ENCODE data around the gene TOM1L1. TPM values are rescaled to one million over a fixed set of nuclear protein-coding genes. Genes with fewer than 3 reads are reported as not detected.

TOM1L1 gene
- total RNA-seq, 2 donors from 2014 or later = 1.4 to 3.2 TPM

GRCh38 chr17:54947396-54947795, 46.7 kb downstream of the TOM1L1 start:
- Mint-ChIP-seq H3K9me3 (no peaks in the 10 kb centered on the region), H3K4me1 (peaks cover 4% of the 10 kb centered on the region), H3K4me3 (no peak overlapping the region), H3K27ac (no peak overlapping the region), H3K27me3 (peaks cover 11% of the 10 kb centered on the region), H3K36me3 (ENCODE audit: low read depth) (no peaks in the 10 kb centered on the region)
- no peak for ATAC-seq (replicated peaks)

DNA sequence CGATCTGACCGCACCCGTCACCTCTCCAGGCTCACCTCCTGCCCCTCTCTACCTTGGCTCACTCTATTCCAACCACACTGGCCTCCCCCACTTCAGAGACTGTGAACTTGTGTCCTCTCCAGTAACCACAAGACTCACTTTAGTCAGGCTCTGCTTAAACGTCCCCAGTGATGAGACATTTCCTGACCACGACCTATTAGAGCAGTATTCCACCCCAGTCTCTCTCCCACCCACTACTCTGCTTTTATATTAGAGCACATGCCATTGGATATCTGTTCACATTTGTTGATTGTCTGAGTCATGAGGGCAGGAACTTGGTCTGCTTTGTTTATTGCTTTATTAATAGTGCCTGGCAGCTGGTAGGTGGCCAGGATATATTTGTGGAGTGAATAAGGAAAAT, 47.7 kb downstream of the TOM1L1 start:
- Mint-ChIP-seq H3K4me1 (peaks cover 4% of the 10 kb centered on the region), H3K4me3 (no peak overlapping the region), H3K27ac (peak overlapping the region; percentile 28), H3K9me3 (no peaks in the 10 kb centered on the region), H3K36me3 (ENCODE audit: low read depth) (no peaks in the 10 kb centered on the region), H3K27me3 (peaks cover 11% of the 10 kb centered on the region)
- ATAC-seq (replicated peaks) = peak; percentile 34

DNA sequence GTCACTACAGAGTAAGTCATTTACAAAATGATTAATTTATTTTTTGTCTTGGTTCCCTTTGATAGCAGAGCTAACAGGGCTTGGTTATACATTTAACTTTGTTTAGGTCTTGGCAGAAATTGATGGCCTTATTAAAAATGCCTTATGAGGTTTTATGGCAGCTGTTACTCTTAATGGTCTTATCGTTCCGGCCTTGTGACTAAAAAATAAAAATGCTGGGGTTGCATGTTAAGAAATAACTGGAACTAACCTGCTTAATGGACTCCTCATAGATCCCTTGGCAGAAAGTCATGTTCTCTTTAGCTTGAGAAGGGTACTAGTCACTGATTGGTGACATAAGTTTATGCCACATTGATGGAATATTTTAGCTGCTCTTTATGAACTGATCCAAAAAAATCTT, 49.5 kb downstream of the TOM1L1 start:
- Mint-ChIP-seq H3K9me3 (no peaks in the 10 kb centered on the region), H3K36me3 (ENCODE audit: low read depth) (no peaks in the 10 kb centered on the region), H3K27ac (no peak overlapping the region), H3K4me1 (peaks cover 4% of the 10 kb centered on the region), H3K4me3 (no peak overlapping the region), H3K27me3 (peaks cover 11% of the 10 kb centered on the region)
- no peak for ATAC-seq (replicated peaks)

GRCh38 chr17:54951286-54951685, 50.6 kb downstream of the TOM1L1 start:
- Mint-ChIP-seq H3K4me1 (peaks cover 4% of the 10 kb centered on the region), H3K9me3 (no peaks in the 10 kb centered on the region), H3K27me3 (peaks cover 11% of the 10 kb centered on the region), H3K27ac (no peak overlapping the region), H3K4me3 (no peak overlapping the region), H3K36me3 (ENCODE audit: low read depth) (no peaks in the 10 kb centered on the region)
- ATAC-seq (replicated peaks) = no peak

GRCh38 chr17:54956791-54957190, 56.1 kb downstream of the TOM1L1 start:
- Mint-ChIP-seq H3K4me3 (no peak overlapping the region), H3K27ac (no peak overlapping the region), H3K9me3 (no peaks in the 10 kb centered on the region), H3K4me1 (no peaks in the 10 kb centered on the region), H3K27me3 (no peaks in the 10 kb centered on the region), H3K36me3 (ENCODE audit: low read depth) (peaks cover 44% of the 10 kb centered on the region)
- ATAC-seq (replicated peaks) = no peak

DNA sequence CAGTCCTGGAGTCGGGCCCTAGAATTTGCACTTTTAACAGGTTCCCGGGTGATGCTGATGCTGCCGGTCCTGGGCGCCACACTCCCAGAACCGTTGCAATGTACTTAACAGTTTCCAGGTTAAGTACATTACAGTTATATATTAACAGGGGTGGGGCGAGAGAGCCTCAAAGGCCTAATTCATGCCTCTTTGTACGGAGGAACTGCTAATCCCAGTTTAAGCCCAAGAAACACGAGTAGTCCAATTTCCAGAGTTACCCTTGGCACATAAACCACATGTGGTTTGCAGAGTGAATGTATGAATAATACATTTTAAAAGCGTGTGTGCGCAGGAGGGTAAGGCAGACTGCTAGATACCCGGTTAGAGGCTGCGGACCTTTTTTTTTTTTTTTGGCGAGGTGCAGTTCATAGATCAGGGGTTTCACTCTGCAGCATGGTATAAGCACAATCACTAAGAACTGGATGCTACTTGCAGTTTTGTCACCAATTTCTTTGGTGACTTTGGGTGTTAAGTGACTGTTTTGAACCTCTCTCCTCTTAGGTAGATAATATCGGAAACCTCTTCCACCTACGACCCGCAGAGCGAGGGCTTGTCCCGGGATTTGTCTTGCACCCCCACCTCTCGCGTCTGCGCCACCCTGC, 67.1 kb downstream of the TOM1L1 start:
- peak; percentile 37 for ATAC-seq (replicated peaks)
- H3K27ac Mint-ChIP-seq = no peak overlapping the region
- H3K27me3 Mint-ChIP-seq = no peaks in the 10 kb centered on the region
- no peaks in the 10 kb centered on the region for H3K9me3 Mint-ChIP-seq
- peaks cover 34% of the 10 kb centered on the region for H3K36me3 Mint-ChIP-seq (ENCODE audit: low read depth)
- no peak overlapping the region for H3K4me3 Mint-ChIP-seq
- H3K4me1 Mint-ChIP-seq = peaks cover 6% of the 10 kb centered on the region

DNA sequence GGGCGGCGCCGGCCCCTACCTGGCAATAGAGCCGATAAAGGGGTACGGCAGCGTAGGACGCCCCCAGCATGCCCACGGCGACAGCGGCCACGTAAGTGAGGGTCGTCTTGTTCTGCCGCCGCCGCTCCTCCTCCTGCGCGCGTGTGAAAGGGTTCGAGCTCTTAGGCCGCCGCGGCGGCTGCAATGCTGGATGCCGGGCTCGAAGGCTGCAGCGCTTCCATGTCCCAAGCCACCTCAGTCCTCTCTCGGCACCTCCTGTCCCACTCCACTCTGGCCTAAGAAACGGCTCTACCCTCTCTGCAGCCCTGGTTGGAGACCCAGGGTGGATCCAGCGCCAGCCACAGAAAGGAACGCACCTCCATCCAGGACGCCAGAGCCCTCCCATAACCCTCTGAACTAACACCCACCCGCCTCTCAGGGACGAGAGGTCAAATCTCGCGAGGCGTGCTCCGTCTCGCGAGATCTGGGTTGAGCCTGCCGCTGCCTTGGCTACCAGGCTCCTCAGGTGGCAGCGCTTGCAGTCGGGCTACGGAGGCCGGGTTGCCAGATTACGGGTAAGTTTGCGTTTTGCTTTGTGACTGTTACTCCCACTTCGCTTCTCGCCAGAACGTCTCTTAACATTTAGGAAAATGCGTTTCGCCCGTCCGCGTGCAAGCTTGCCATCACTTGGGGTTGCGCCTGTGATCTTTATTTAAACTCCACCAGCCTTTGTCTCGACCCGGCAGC, 67.8 kb downstream of the TOM1L1 start, which contains the start of the genes COX11 and STXBP4:
Gene COX11 (minus strand): TSS at position 393 of the 726 bp plus-strand sequence. CDS start 8 bp downstream, at position 385.
Gene STXBP4 (plus strand): TSS at position 504 of the 726 bp plus-strand sequence. CDS start 17,455 bp downstream, outside the sequence.
- Mint-ChIP-seq H3K4me1 (peaks cover 6% of the 10 kb centered on the region), H3K36me3 (ENCODE audit: low read depth) (peaks cover 27% of the 10 kb centered on the region), H3K27ac (no peak within 1 kb of the TSS), H3K4me3 (no peak within 1 kb of the TSS), H3K27me3 (no peaks in the 10 kb centered on the region), H3K9me3 (no peaks in the 10 kb centered on the region)
- ATAC-seq (replicated peaks) = peak; percentile 97

- peak; percentile 44 for ATAC-seq (replicated peaks)
- Mint-ChIP-seq H3K27me3 (no peaks in the 10 kb centered on the region), H3K4me1 (peaks cover 6% of the 10 kb centered on the region), H3K9me3 (no peaks in the 10 kb centered on the region), H3K4me3 (no peak overlapping the region), H3K27ac (no peak overlapping the region), H3K36me3 (ENCODE audit: low read depth) (peaks cover 22% of the 10 kb centered on the region)
Measured at GRCh38 chr17:54968988-54969332, 68.3 kb downstream of the TOM1L1 start.

DNA sequence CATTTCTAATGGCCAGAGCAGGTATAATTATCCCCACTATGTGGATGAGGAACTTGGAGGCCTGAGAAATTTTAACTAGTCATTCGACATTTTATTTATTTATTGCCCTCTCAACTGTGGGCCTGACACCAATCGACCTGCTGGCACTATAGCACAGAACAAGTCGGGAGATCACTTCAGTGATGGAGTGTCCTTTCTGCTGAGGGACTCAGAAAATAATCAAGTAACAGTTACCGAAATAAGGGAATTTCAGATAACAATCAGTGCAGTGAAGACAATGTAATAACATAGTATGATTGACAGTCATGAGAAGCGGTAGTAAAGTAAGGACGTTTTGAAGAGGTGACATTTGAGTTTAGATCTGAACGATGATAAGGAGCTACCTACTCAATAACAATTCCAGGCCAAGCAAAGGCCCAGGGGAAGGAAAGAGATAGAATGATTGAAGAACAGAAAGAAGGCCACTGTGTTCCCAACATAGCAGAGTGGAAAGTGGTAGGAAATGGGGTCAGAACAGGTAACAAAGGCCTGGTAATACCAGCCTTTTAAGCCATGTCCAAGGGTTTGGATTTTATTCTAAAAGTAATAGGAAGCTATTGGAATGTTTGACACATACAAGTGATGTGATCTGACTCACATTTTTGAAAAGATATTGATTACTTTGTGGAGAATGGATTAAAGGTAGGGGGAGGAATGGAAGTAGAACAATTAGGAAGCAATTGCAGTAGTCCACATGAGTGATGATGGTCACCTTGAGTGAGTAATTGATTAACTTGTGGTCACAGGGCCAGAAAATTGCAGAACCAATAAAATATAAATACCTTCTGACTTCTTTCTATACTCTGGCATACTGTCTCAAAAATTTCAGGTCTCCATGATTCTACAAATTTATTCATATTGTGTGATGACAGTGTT, 69.3 kb downstream of the TOM1L1 start:
- Mint-ChIP-seq H3K27ac (no peak overlapping the region), H3K4me1 (peaks cover 6% of the 10 kb centered on the region), H3K4me3 (no peak overlapping the region), H3K9me3 (no peaks in the 10 kb centered on the region), H3K36me3 (ENCODE audit: low read depth) (peaks cover 12% of the 10 kb centered on the region), H3K27me3 (no peaks in the 10 kb centered on the region)
- ATAC-seq (replicated peaks) = no peak

- Mint-ChIP-seq H3K36me3 (ENCODE audit: low read depth) (no peaks in the 10 kb centered on the region), H3K27me3 (no peaks in the 10 kb centered on the region), H3K4me1 (peaks cover 6% of the 10 kb centered on the region), H3K9me3 (no peaks in the 10 kb centered on the region), H3K27ac (no peak overlapping the region), H3K4me3 (no peak overlapping the region)
- ATAC-seq (replicated peaks) = no peak
Measured at GRCh38 chr17:54971147-54971546, 70.5 kb downstream of the TOM1L1 start.

- Mint-ChIP-seq H3K4me1 (no peaks in the 10 kb centered on the region), H3K36me3 (ENCODE audit: low read depth) (no peaks in the 10 kb centered on the region)
Measured at GRCh38 chr17:54971901-54972300, 71.2 kb downstream of the TOM1L1 start.

GRCh38 chr17:54972406-54973138, 71.9 kb downstream of the TOM1L1 start:
- H3K9me3 Mint-ChIP-seq = no peaks in the 10 kb centered on the region
- no peaks in the 10 kb centered on the region for H3K4me1 Mint-ChIP-seq
- no peak overlapping the region for H3K4me3 Mint-ChIP-seq
- H3K36me3 Mint-ChIP-seq (ENCODE audit: low read depth) = no peaks in the 10 kb centered on the region
- no peak overlapping the region for H3K27ac Mint-ChIP-seq
- H3K27me3 Mint-ChIP-seq = no peaks in the 10 kb centered on the region
- no peak for ATAC-seq (replicated peaks)

More at GRCh38 chr17:54971901-54972300, 71.2 kb downstream of the TOM1L1 start:
- H3K27ac Mint-ChIP-seq = no peak overlapping the region
- no peak overlapping the region for H3K4me3 Mint-ChIP-seq
- ATAC-seq (replicated peaks) = no peak
- H3K9me3 Mint-ChIP-seq = no peaks in the 10 kb centered on the region
- H3K27me3 Mint-ChIP-seq = no peaks in the 10 kb centered on the region

- Mint-ChIP-seq H3K27me3 (no peaks in the 10 kb centered on the region), H3K9me3 (no peaks in the 10 kb centered on the region), H3K27ac (no peak overlapping the region), H3K4me1 (no peaks in the 10 kb centered on the region), H3K36me3 (ENCODE audit: low read depth) (no peaks in the 10 kb centered on the region), H3K4me3 (no peak overlapping the region)
- no peak for ATAC-seq (replicated peaks)
Measured at GRCh38 chr17:54974759-54975158, 74.1 kb downstream of the TOM1L1 start.

GRCh38 chr17:54976316-54976715, 75.7 kb downstream of the TOM1L1 start:
- Mint-ChIP-seq H3K4me1 (no peaks in the 10 kb centered on the region), H3K27me3 (no peaks in the 10 kb centered on the region), H3K9me3 (no peaks in the 10 kb centered on the region), H3K27ac (no peak overlapping the region), H3K4me3 (no peak overlapping the region), H3K36me3 (ENCODE audit: low read depth) (no peaks in the 10 kb centered on the region)
- no peak for ATAC-seq (replicated peaks)
